ENCODE results near the gene HSD17B3. TPM values are rescaled to one million over a fixed set of nuclear protein-coding genes. Genes with fewer than 3 reads are reported as not detected.

Gene HSD17B3
- total RNA-seq, 2 experiments from 2014 or later = 0.42 to 0.80 TPM

DNA sequence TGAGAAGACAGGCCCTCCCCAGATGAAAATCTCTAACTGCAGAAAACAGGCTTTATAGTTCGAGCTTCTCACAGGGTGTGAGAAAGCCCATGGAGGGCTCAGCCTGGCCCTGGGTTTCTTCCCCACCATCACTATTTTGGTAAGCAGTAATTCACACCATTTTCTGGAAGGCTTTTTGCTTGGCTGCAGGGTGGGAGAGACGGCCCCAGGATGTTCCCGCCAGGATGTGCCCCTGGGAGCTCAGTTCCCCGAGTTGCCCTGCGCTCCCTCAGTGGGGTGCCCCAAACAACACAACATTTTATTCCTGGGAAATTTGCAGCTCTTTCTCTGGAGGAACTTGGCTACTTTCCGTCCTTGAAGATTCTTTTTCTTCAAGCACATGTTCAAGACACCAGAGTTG is 100.8 kb downstream of the HSD17B3 start:
- no peaks in the 10 kb centered on the region for H3K9me3 Mint-ChIP-seq
- TF ChIP-seq, protein P1, sequence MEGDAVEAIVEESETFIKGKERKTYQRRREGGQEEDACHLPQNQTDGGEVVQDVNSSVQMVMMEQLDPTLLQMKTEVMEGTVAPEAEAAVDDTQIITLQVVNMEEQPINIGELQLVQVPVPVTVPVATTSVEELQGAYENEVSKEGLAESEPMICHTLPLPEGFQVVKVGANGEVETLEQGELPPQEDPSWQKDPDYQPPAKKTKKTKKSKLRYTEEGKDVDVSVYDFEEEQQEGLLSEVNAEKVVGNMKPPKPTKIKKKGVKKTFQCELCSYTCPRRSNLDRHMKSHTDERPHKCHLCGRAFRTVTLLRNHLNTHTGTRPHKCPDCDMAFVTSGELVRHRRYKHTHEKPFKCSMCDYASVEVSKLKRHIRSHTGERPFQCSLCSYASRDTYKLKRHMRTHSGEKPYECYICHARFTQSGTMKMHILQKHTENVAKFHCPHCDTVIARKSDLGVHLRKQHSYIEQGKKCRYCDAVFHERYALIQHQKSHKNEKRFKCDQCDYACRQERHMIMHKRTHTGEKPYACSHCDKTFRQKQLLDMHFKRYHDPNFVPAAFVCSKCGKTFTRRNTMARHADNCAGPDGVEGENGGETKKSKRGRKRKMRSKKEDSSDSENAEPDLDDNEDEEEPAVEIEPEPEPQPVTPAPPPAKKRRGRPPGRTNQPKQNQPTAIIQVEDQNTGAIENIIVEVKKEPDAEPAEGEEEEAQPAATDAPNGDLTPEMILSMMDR (IDR thresholded peaks at IDR 0.05) = no peak
- Histone ChIP-seq H3K36me3 (ENCODE audit: insufficient read depth, low read length) (no peaks in the 10 kb centered on the region), H3K4me1 (ENCODE audit: insufficient read depth, low read length) (peaks cover 8% of the 10 kb centered on the region), H3K27ac (ENCODE audit: low read depth in 1 of 2, low read length in 2 of 2) (no peak overlapping the region), H3K9me3 (ENCODE audit: control insufficient read depth in 1 of 2, insufficient read depth in 1 of 2, low read length in 2 of 2) (peaks cover 0 to 10% of the 10 kb centered on the region in 2 experiments), H3K4me3 (ENCODE audit: low read length) (no peak overlapping the region), H3K27me3 (ENCODE audit: control insufficient read depth in 1 of 2, insufficient read depth in 2 of 2, low read length in 2 of 2) (peaks cover 0 to 3% of the 10 kb centered on the region in 2 experiments)
- no peaks in the 10 kb centered on the region for H3K36me3 Mint-ChIP-seq (ENCODE audit: low read depth)
- ATAC-seq (ENCODE audit: poor library complexity) (no peak), DNase-seq (no peak)
- no peak overlapping the region for H3K4me3 Mint-ChIP-seq
- H3K27me3 Mint-ChIP-seq = peaks cover 17% of the 10 kb centered on the region
- ChIA-PET CTCF (no interaction called here), POLR2A (no interaction called here)
- H3K27ac Mint-ChIP-seq = no peak overlapping the region
- no peaks in the 10 kb centered on the region for H3K4me1 Mint-ChIP-seq (ENCODE audit: low read depth)
- intact Hi-C loops (cut with DNase I, micrococcal nuclease) = no loop called here

DNA sequence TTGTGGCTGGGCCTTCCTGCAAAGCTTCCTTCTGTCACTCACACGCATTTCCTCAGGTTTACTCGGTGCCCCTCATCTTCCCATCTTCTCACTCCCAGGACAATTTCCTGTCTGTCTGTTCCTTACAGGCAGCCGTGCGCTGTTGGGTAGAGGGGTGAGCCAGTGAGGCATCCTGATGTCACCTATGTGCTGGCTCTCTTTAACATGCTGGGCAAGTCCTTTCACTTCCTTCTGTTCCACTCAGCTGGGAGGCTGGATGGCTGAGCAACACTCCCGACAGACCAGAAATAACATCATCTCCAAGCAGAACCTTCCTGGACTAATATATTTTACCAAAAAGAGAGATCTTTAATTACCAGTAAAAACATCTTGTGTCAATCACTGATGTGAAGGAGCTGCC is 103.0 kb downstream of the HSD17B3 start:
- H3K36me3 Mint-ChIP-seq (ENCODE audit: low read depth) = no peaks in the 10 kb centered on the region
- TF ChIP-seq, protein P1 (IDR thresholded peaks at IDR 0.05) = no peak
- intact Hi-C loops (cut with DNase I, micrococcal nuclease) = no loop called here
- no peak overlapping the region for H3K4me3 Mint-ChIP-seq
- no peak overlapping the region for H3K4me3 ChIP-seq (ENCODE audit: low read length)
- no peak overlapping the region for H3K27ac Mint-ChIP-seq
- peaks cover 0 to 7% of the 10 kb centered on the region in 2 experiments for H3K9me3 ChIP-seq (ENCODE audit: control insufficient read depth in 1 of 2, insufficient read depth in 1 of 2, low read length in 2 of 2)
- no peak for DNase-seq
- H3K9me3 Mint-ChIP-seq = no peaks in the 10 kb centered on the region
- H3K4me1 ChIP-seq (ENCODE audit: insufficient read depth, low read length) = peaks cover 6% of the 10 kb centered on the region
- CTCF ChIA-PET = interaction anchor here (1.3 to 1.5 kb wide), 2 partner anchors 19 to 33 kb away, joined by 3 to 4 read pairs; no protein-coding TSS in a partner anchor
- H3K27me3 Mint-ChIP-seq = peaks cover 23% of the 10 kb centered on the region
- POLR2A ChIA-PET = no interaction called here
- ATAC-seq (ENCODE audit: poor library complexity) = no peak
- H3K4me1 Mint-ChIP-seq (ENCODE audit: low read depth) = no peaks in the 10 kb centered on the region
- no peaks in the 10 kb centered on the region for H3K36me3 ChIP-seq (ENCODE audit: insufficient read depth, low read length)
- H3K27ac ChIP-seq (ENCODE audit: low read depth in 1 of 2, low read length in 2 of 2) = no peak overlapping the region
- peaks cover 0 to 3% of the 10 kb centered on the region in 2 experiments for H3K27me3 ChIP-seq (ENCODE audit: control insufficient read depth in 1 of 2, insufficient read depth in 2 of 2, low read length in 2 of 2)

DNA sequence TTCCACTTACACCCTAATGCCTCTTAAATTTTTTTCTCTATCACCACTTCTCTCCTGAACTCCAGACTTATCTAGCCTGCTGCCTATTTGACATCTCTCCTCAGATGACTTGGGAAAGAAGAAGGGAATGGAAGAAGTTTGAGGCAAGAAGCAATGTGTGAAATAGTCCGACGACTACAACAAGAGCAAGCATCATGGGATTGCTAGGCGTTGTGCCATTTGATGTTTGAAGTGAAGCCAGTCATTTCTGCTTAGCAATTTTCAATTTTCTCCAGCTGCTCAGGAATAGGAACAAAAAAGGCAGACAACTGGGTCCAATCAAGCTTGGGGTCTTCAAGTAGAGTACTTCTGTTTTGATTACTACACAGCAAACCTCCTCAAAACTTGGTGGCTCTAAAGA is 106.4 kb downstream of the HSD17B3 start:
- intact Hi-C loops (cut with DNase I, micrococcal nuclease) = no loop called here
- Mint-ChIP-seq H3K27me3 (peaks cover 31% of the 10 kb centered on the region), H3K27ac (no peak overlapping the region), H3K4me1 (ENCODE audit: low read depth) (no peaks in the 10 kb centered on the region), H3K36me3 (ENCODE audit: low read depth) (no peaks in the 10 kb centered on the region), H3K9me3 (peaks cover 5% of the 10 kb centered on the region), H3K4me3 (no peak overlapping the region)
- Histone ChIP-seq H3K4me1 (ENCODE audit: insufficient read depth, low read length) (no peaks in the 10 kb centered on the region), H3K27ac (ENCODE audit: low read depth in 1 of 2, low read length in 2 of 2) (no peak overlapping the region), H3K27me3 (ENCODE audit: control insufficient read depth in 1 of 2, insufficient read depth in 2 of 2, low read length in 2 of 2) (no peaks in the 10 kb centered on the region), H3K36me3 (ENCODE audit: insufficient read depth, low read length) (no peaks in the 10 kb centered on the region), H3K9me3 (ENCODE audit: control insufficient read depth in 1 of 2, insufficient read depth in 1 of 2, low read length in 2 of 2) (peaks cover 0 to 4% of the 10 kb centered on the region in 2 experiments), H3K4me3 (ENCODE audit: low read length) (no peak overlapping the region)
- ATAC-seq (ENCODE audit: poor library complexity) = no peak
- POLR2A ChIA-PET = no interaction called here
- DNase-seq = no peak
- CTCF ChIA-PET = no interaction called here
- TF ChIP-seq, protein P1 (IDR thresholded peaks at IDR 0.05) = no peak
